ENCODE results near the gene USB1.
"Not testable (repeated sequence)": the region's sequence is repeated elsewhere in the genome, so short reads cannot be mapped to it uniquely, and the experiment has no call there.

GRCh38 chr16:57978070-57978465, 23.1 kb upstream of the USB1 start:
- TF ChIP-seq, protein P1, sequence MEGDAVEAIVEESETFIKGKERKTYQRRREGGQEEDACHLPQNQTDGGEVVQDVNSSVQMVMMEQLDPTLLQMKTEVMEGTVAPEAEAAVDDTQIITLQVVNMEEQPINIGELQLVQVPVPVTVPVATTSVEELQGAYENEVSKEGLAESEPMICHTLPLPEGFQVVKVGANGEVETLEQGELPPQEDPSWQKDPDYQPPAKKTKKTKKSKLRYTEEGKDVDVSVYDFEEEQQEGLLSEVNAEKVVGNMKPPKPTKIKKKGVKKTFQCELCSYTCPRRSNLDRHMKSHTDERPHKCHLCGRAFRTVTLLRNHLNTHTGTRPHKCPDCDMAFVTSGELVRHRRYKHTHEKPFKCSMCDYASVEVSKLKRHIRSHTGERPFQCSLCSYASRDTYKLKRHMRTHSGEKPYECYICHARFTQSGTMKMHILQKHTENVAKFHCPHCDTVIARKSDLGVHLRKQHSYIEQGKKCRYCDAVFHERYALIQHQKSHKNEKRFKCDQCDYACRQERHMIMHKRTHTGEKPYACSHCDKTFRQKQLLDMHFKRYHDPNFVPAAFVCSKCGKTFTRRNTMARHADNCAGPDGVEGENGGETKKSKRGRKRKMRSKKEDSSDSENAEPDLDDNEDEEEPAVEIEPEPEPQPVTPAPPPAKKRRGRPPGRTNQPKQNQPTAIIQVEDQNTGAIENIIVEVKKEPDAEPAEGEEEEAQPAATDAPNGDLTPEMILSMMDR (IDR thresholded peaks at IDR 0.05): not testable (repeated sequence)
- TF ChIP-seq EZH2 (IDR thresholded peaks at IDR 0.05): not testable (repeated sequence)
